Esophagus muscularis mucosa (tissue), 3 donors: ENCODE data around the gene ITGBL1.

Source experiments
- POLR2A ChIP-seq: fragments of 450-650 bp; IDR thresholded peaks from one replicate; pipeline ENCODE4 v1.6.1; 2017; ENCODE audit warnings: antibody characterized with exemption, moderate library complexity, mild to moderate bottlenecking, low read depth
- TF ChIP-seq, protein P1 (sequence below), 3 experiments: fragments of 200-600 bp in 2 of 3; fragments of 450-650 bp in 1 of 3; sonication (generic) in 2 of 3; IDR thresholded peaks; one replicate each; pipeline ENCODE4 v1.5.1; 2017 to 2019; ENCODE audit warnings: antibody characterized with exemption in 3 of 3, mild to moderate bottlenecking in 2 of 3, moderate library complexity in 1 of 3

DNA sequence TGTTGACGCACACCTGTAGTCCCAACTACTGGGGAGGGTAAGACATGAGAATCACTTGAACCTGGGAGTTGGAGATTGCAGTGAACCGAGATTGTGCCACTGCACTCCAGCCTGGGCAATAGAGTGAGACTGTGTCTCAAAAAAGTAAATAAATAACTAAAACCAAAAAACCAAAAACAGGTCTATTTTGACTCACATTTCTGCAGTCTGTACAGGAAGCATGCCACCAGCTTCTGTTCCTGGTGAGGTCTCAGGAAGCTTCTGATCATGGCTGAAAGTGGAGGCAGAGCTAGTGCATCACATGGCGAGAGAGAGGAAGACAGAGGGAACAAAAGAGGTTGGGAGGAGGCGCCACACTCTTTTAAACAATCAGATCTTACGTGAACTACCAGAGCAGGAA, 142.5 kb downstream of the ITGBL1 start:
- TF ChIP-seq, protein P1, sequence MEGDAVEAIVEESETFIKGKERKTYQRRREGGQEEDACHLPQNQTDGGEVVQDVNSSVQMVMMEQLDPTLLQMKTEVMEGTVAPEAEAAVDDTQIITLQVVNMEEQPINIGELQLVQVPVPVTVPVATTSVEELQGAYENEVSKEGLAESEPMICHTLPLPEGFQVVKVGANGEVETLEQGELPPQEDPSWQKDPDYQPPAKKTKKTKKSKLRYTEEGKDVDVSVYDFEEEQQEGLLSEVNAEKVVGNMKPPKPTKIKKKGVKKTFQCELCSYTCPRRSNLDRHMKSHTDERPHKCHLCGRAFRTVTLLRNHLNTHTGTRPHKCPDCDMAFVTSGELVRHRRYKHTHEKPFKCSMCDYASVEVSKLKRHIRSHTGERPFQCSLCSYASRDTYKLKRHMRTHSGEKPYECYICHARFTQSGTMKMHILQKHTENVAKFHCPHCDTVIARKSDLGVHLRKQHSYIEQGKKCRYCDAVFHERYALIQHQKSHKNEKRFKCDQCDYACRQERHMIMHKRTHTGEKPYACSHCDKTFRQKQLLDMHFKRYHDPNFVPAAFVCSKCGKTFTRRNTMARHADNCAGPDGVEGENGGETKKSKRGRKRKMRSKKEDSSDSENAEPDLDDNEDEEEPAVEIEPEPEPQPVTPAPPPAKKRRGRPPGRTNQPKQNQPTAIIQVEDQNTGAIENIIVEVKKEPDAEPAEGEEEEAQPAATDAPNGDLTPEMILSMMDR (IDR thresholded peaks at IDR 0.05): no peak
- no peak for TF ChIP-seq POLR2A
